SH-SY5Y (cell line): ENCODE data around the gene PLCL2.

ENCODE experiments used
- GATA2 ChIP-seq: IDR thresholded peaks from 2 replicates; pipeline ENCODE4 v1.6.1; 2011; ENCODE audit warnings: mild to moderate bottlenecking, low read depth, low read length
- GATA3 ChIP-seq: IDR thresholded peaks from 2 replicates; pipeline ENCODE4 v1.6.1; 2011; ENCODE audit warnings: low read depth, mild to moderate bottlenecking, low read length, moderate library complexity

- TF ChIP-seq GATA2 (no peak), GATA3 (no peak)
These were observed 40.5 kb upstream of the PLCL2 start for GRCh38 chr3:16844222-16844621.
